ENCODE results near the gene LMX1B.

Gene LMX1B

DNA sequence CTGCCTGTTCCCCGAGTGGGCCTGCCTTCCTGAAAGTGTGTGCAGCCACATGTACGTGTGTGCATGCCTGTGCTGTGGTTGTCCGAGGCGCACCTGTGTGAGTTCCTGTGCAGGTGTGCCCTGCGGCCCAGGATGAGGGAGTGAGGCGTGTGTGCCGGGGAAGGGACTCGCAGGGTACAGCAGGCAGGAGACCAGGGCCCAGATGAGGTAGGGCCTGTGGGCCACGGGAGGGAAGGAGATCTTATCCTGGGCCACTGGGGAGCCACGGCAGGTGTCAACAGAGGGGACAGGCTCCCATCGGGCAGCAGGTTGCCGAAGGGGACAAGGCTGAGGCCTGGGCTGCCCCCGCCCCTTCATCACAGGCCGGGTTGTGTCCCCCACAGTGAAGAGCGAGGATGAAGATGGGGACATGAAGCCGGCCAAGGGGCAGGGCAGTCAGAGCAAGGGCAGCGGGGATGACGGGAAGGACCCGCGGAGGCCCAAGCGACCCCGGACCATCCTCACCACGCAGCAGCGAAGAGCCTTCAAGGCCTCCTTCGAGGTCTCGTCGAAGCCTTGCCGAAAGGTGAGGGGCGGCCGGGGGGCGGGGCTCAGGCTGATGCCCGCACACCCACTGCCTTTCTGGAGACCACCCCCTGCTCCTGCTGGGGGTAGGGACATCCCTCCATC, 79.2 kb downstream of the LMX1B start:
- H3K4me3 ChIP-seq = no peak overlapping the region
- H3K36me3 ChIP-seq (ENCODE audit: insufficient read depth, low read length) = no peaks in the 10 kb centered on the region
- no peaks in the 10 kb centered on the region for H3K9me3 ChIP-seq (ENCODE audit: low read depth, low read length)
- no peak overlapping the region for H3K9ac ChIP-seq (ENCODE audit: insufficient read length)
- TF ChIP-seq EZH2 (IDR thresholded peaks at IDR 0.05) (no peak), FOXP2 (optimal IDR thresholded peaks at IDR 0.05; ENCODE audit: control extremely low read depth, extremely low read length, insufficient read depth) (no peak), POLR2AphosphoS5 (IDR thresholded peaks at IDR 0.05; ENCODE audit: borderline replicate concordance, low read depth, low read length) (no peak)
- H3K27ac ChIP-seq = no peak overlapping the region
- DNase-seq (ENCODE audit: low read depth, low spot score) = no peak

DNA sequence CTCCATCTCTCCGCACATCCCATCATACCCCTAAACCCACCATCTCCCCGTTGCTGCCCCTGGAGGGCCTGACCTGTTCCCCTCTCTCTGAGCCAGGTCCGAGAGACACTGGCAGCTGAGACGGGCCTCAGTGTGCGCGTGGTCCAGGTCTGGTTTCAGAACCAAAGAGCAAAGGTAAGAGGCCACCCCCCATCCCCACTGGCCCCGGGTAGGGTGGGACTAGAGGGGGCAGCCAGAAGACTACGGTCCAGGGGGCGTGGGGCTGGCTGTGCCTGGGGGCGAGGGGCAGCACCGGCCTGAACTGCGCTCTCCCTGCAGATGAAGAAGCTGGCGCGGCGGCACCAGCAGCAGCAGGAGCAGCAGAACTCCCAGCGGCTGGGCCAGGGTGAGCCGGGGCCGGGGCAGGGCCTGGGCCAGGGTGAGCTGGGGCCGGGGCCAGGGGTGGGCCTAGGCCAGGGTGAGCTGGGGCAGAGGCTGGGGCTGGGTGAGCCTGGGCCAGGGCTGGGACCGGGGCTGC, 79.8 kb downstream of the LMX1B start:
- Histone ChIP-seq H3K4me3 (no peak overlapping the region), H3K9ac (ENCODE audit: insufficient read length) (no peak overlapping the region), H3K9me3 (ENCODE audit: low read depth, low read length) (no peaks in the 10 kb centered on the region), H3K36me3 (ENCODE audit: insufficient read depth, low read length) (no peaks in the 10 kb centered on the region), H3K27ac (no peak overlapping the region)
- no peak for DNase-seq (ENCODE audit: low read depth, low spot score)
- no peak for TF ChIP-seq EZH2 (IDR thresholded peaks at IDR 0.05)
- TF ChIP-seq POLR2AphosphoS5 (IDR thresholded peaks at IDR 0.05; ENCODE audit: borderline replicate concordance, low read depth, low read length) = no peak
- no peak for TF ChIP-seq FOXP2 (optimal IDR thresholded peaks at IDR 0.05; ENCODE audit: control extremely low read depth, extremely low read length, insufficient read depth)

DNA sequence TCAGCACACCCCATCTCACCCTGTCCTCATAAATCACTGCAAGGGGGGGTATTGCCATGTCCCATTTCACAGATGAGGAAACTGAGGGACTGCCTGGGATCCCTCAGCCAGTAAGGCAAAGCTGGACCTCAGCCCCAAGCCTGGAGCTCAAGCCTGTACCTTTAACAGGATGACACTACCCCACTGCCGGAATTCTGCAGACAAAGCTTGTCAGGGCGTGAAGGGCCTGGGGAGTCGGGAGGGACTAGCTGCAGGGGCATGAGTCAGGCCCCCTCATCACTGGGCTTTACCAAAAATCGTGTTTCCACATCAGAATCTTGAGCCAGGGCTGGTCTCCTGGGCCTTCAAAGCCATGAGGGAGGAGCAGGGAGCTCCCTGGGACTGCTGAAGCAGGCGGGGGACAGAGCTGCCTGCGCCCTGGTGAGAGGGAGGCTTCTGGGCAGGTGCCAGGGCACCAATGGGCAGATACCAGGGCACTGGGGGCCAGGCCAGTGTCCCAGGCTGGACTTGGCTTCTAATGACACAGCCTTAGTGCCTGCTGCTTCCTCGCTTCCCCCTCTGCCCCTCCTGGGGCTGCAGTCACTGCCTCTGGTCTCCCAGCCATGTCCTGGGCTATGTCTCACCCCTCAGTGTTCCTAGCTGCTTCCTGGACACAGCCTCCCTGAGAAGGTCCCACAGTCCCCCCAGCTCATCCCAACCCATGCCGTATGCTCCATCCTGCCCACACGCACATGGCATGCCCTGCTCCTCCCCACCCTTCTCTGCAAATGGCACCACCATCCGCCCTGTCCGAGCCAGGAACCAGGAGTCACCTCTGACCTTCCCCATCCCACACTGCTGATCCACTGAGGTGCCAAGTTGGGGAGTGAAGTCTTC, 80.7 kb downstream of the LMX1B start:
- H3K27ac ChIP-seq = no peak overlapping the region
- H3K36me3 ChIP-seq (ENCODE audit: insufficient read depth, low read length) = no peaks in the 10 kb centered on the region
- H3K4me3 ChIP-seq = no peak overlapping the region
- H3K9me3 ChIP-seq (ENCODE audit: low read depth, low read length) = no peaks in the 10 kb centered on the region
- DNase-seq (ENCODE audit: low read depth, low spot score) = no peak
- H3K9ac ChIP-seq (ENCODE audit: insufficient read length) = no peak overlapping the region
- TF ChIP-seq POLR2AphosphoS5 (IDR thresholded peaks at IDR 0.05; ENCODE audit: borderline replicate concordance, low read depth, low read length) = no peak
- no peak for TF ChIP-seq FOXP2 (optimal IDR thresholded peaks at IDR 0.05; ENCODE audit: control extremely low read depth, extremely low read length, insufficient read depth)
- TF ChIP-seq EZH2 (IDR thresholded peaks at IDR 0.05) = no peak

DNA sequence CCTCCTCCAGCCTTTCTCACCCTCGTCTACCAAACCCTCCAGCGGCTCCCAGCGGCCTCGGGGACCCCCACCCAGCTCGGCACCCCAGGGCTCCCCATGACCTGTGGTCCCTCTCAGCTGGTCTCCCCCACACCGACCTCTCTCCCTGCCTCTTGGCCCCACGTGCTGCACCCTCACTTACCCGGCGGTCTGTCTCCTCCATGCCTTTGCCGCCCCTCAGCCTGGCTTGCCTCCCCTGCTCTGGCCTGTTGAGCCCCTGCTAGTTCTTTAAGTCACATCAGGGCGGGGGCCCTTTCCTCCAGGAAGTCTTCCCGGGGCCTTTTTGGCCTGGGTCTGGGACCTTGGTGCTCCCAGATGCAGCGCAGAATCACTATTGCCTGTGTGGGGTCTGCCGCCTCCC, 81.5 kb downstream of the LMX1B start:
- H3K9ac ChIP-seq (ENCODE audit: insufficient read length) = no peak overlapping the region

DNA sequence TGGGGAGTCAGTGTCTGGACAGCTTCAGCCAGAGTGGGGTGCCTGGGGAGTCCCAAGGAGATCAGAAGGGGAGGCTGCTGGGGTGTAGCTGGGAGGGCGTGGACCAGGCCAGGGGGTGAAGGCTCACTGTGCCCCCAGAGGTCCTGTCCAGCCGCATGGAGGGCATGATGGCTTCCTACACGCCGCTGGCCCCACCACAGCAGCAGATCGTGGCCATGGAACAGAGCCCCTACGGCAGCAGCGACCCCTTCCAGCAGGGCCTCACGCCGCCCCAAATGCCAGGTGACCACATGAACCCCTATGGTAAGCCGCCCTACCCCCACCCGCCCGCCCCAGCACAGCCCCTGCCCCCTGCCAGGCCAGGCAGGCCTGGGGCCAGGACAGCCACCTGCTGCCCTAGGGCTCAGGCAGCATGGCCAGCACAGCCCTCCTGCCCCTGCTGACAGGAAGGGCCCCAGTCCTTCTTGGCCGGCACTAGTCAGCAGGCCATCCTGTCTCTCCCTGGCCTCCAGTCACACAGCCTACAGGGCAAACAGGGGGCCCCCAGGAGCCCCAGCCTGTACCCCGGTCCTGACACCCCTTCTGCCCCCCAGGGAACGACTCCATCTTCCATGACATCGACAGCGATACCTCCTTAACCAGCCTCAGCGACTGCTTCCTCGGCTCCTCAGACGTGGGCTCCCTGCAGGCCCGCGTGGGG, 82.1 kb downstream of the LMX1B start:
- H3K27ac ChIP-seq = no peak overlapping the region
- no peaks in the 10 kb centered on the region for H3K9me3 ChIP-seq (ENCODE audit: low read depth, low read length)
- no peak overlapping the region for H3K4me3 ChIP-seq
- no peak overlapping the region for H3K9ac ChIP-seq (ENCODE audit: insufficient read length)
- TF ChIP-seq EZH2 (IDR thresholded peaks at IDR 0.05) (no peak), FOXP2 (optimal IDR thresholded peaks at IDR 0.05; ENCODE audit: control extremely low read depth, extremely low read length, insufficient read depth) (no peak), POLR2AphosphoS5 (IDR thresholded peaks at IDR 0.05; ENCODE audit: borderline replicate concordance, low read depth, low read length) (no peak)
- no peak for DNase-seq (ENCODE audit: low read depth, low spot score)
- no peaks in the 10 kb centered on the region for H3K36me3 ChIP-seq (ENCODE audit: insufficient read depth, low read length)

More for the DNA sequence above, 81.5 kb downstream of the LMX1B start:
- H3K4me3 ChIP-seq = no peak overlapping the region
- H3K9me3 ChIP-seq (ENCODE audit: low read depth, low read length) = no peaks in the 10 kb centered on the region
- no peak for TF ChIP-seq FOXP2 (optimal IDR thresholded peaks at IDR 0.05; ENCODE audit: control extremely low read depth, extremely low read length, insufficient read depth)
- no peak for TF ChIP-seq POLR2AphosphoS5 (IDR thresholded peaks at IDR 0.05; ENCODE audit: borderline replicate concordance, low read depth, low read length)
- no peak for TF ChIP-seq EZH2 (IDR thresholded peaks at IDR 0.05)
- no peaks in the 10 kb centered on the region for H3K36me3 ChIP-seq (ENCODE audit: insufficient read depth, low read length)
- no peak overlapping the region for H3K27ac ChIP-seq
- DNase-seq (ENCODE audit: low read depth, low spot score) = no peak

DNA sequence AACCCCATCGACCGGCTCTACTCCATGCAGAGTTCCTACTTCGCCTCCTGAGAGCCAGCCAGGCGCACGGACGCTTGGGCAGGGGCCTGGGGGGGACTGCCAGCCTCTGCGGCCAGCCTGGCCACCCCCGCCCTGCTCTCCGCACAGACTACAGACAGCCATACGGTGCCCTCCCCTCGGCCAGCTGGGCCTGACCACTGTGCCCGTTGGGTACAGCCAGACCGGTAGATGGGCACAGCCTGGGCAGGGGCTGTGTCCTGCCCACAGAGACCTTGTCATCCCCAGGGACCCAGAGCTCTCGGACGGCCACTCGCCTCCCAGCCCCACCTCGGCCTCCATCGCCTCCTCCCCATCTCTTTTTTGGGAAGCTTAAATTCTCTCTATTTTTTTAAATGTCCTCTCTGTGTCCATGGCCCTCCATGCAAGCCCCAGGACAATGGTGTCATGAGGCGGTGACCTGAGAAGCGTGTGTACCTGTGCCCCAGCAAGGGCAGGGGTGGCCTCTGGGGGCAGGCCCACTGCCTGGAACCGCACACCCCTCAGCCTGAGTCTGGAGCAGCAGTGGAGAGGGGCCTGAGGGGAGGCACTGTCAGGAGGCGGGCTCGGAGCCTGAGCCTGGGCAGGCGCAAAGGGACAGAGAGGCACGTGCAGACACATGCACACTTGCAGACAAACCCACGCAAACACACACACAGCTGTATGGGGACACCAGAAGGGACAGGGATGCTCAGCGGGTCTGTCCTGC, 82.8 kb downstream of the LMX1B start:
- no peaks in the 10 kb centered on the region for H3K9me3 ChIP-seq (ENCODE audit: low read depth, low read length)
- TF ChIP-seq EZH2 (IDR thresholded peaks at IDR 0.05) (no peak), FOXP2 (optimal IDR thresholded peaks at IDR 0.05; ENCODE audit: control extremely low read depth, extremely low read length, insufficient read depth) (no peak), POLR2AphosphoS5 (IDR thresholded peaks at IDR 0.05; ENCODE audit: borderline replicate concordance, low read depth, low read length) (no peak)
- H3K4me3 ChIP-seq = no peak overlapping the region
- no peak overlapping the region for H3K27ac ChIP-seq
- H3K36me3 ChIP-seq (ENCODE audit: insufficient read depth, low read length) = no peaks in the 10 kb centered on the region
- H3K9ac ChIP-seq (ENCODE audit: insufficient read length) = no peak overlapping the region
- no peak for DNase-seq (ENCODE audit: low read depth, low spot score)

DNA sequence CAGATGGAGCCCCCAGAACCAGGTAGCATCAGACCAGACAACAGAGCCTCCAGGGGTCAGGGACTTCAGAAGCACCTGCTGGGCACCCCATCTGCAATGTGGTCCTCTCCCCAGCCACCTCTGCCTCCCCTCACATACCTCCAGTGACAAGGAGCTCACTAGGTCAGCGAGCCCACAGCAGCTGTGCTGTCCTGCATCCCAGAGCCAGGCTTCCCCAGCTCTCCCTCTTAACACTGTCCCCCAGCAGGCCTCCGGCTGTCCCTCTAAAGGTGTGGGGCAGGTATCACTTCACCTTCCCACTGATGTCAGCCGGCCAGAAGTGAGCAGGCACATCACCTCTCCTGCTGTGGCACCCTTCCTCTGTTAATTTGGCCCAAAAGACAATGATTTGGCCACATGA, 83.6 kb downstream of the LMX1B start:
- H3K27ac ChIP-seq = no peak overlapping the region
- no peak overlapping the region for H3K4me3 ChIP-seq
- DNase-seq (ENCODE audit: low read depth, low spot score) = no peak
- no peak overlapping the region for H3K9ac ChIP-seq (ENCODE audit: insufficient read length)
- H3K36me3 ChIP-seq (ENCODE audit: insufficient read depth, low read length) = no peaks in the 10 kb centered on the region
- no peaks in the 10 kb centered on the region for H3K9me3 ChIP-seq (ENCODE audit: low read depth, low read length)
- TF ChIP-seq EZH2 (IDR thresholded peaks at IDR 0.05) = no peak

Measured in SK-N-MC (cell line).